Measurements from ENCODE around the gene ADAMTS5. TPM values are rescaled to one million over a fixed set of nuclear protein-coding genes. Genes with fewer than 3 reads are reported as not detected.

The ADAMTS5 gene
- total and polyA plus RNA-seq, 9 of the 15 experiments (the other 6 are each of a cell fraction or from before 2014, with no cell fraction given), result not detected

- Histone ChIP-seq H3K27ac (ENCODE audit: extremely low read depth, low read depth, low read length) (no peak overlapping the region), H3K4me3 (no peak overlapping the region), H3K9me3 (replicated peaks; ENCODE audit: control insufficient read depth, insufficient read depth, low read depth, low read length) (no peaks in the 10 kb centered on the region), H3K79me2 (ENCODE audit: control insufficient read depth, insufficient read depth, low read length) (no peaks in the 10 kb centered on the region), H3K4me1 (replicated peaks in 1 of 2; ENCODE audit: control insufficient read depth in 2 of 2, insufficient read depth in 2 of 2, low read length in 2 of 2) (no peaks in the 10 kb centered on the region), H3K9ac (ENCODE audit: insufficient read depth in 1 of 2, low read depth in 2 of 2, low read length in 2 of 2) (no peak overlapping the region), H4K20me1 (replicated peaks; ENCODE audit: control insufficient read depth, insufficient read depth, low read length) (no peaks in the 10 kb centered on the region), H3K9me1 (ENCODE audit: control insufficient read depth, insufficient read depth, low read length) (no peaks in the 10 kb centered on the region), H3K27me3 (ENCODE audit: control insufficient read depth in 2 of 2, insufficient read depth in 2 of 2, low read length in 2 of 2) (no peaks in the 10 kb centered on the region), H2AFZ (ENCODE audit: low read depth, low read length) (no peak overlapping the region), H3K36me3 (ENCODE audit: control insufficient read depth, insufficient read depth, low read length) (no peaks in the 10 kb centered on the region), H3K4me2 (ENCODE audit: insufficient read depth, low read length) (no peak overlapping the region)
- WGBS (ENCODE audit: insufficient coverage, low coverage, missing lambda C conversion rate), result 12% methylated on average over 1 of the region's 1 CpG
- FAIRE-seq (no peak), ATAC-seq (no peak), DNase-seq (ENCODE audit: extremely low read depth in 1 of 4, low spot score in 3 of 4) (no peak)
- no peak for TF ChIP-seq RNF2 (IDR thresholded peaks at IDR 0.05)
- TF ChIP-seq CBFA2T2 (conservative IDR thresholded peaks at IDR 0.05), result no peak
- no peak for TF ChIP-seq ZSCAN32 (CRISPR knock-in tag; IDR thresholded peaks at IDR 0.05)
- no peak for TF ChIP-seq HDGF (IDR thresholded peaks at IDR 0.05)
- TF ChIP-seq TAF9B (IDR thresholded peaks at IDR 0.05; ENCODE audit: partially characterized antibody), result no peak
- no peak for TF ChIP-seq SAFB (IDR thresholded peaks at IDR 0.05; ENCODE audit: borderline replicate concordance, low read depth, low read length)
- TF ChIP-seq ZKSCAN3 (CRISPR knock-in tag; IDR thresholded peaks at IDR 0.05), result no peak
- no peak for TF ChIP-seq CBX1 (IDR thresholded peaks at IDR 0.05; ENCODE audit: low read depth)
- TF ChIP-seq FOS (IDR thresholded peaks at IDR 0.05; ENCODE audit: extremely low read depth, insufficient read length), result no peak
- no peak for TF ChIP-seq BRD4 (IDR thresholded peaks at IDR 0.05)
- no peak for TF ChIP-seq GABPA (tag; conservative IDR thresholded peaks at IDR 0.05; ENCODE audit: low read depth)
- no peak for TF ChIP-seq ZNF696 (CRISPR knock-in tag; conservative IDR thresholded peaks at IDR 0.05)
- no peak for TF ChIP-seq MTA3 (IDR thresholded peaks at IDR 0.05; ENCODE audit: borderline replicate concordance)
- TF ChIP-seq TCF3 (CRISPR knock-in tag; IDR thresholded peaks at IDR 0.05), result no peak
- no peak for TF ChIP-seq MTA2 (IDR thresholded peaks at IDR 0.05; ENCODE audit: low read depth)
- no peak for TF ChIP-seq NRF1 (conservative IDR thresholded peaks at IDR 0.05 in 1 of 2, IDR thresholded peaks at IDR 0.05 in 1 of 2)
- TF ChIP-seq THAP7 (CRISPR knock-in tag; IDR thresholded peaks at IDR 0.05), result no peak
- TF ChIP-seq ZNF436 (CRISPR knock-in tag; IDR thresholded peaks at IDR 0.05), result no peak
- no TSS peak for BruUV-seq (replicated peaks)
- in situ Hi-C loops (cut with MboI) (no loop called here), intact Hi-C loops (cut with micrococcal nuclease) (no loop called here)
- ChIA-PET POLR2A (no interaction called here), CTCF (ENCODE audit: low intra/inter-chr PET ratio) (no interaction called here)
These were observed 25.5 kb downstream of the ADAMTS5 start for GRCh38 chr21:26941421-26941820.

All from K562 (cell line).